RCC 7860 (cell line): ENCODE results near the gene CTSG.
"Not testable (repeated sequence)": the region's sequence is repeated elsewhere in the genome, so short reads cannot be mapped to it uniquely, and the experiment has no call there.

Experiments used
- DNase-seq: peaks from one replicate; pipeline ENCODE4 v3.0.0-alpha.2; 2015; ENCODE audit warnings: low spot score
- FAIRE-seq: peaks from 2 replicates; lab custom pipeline; 2012; peaks lifted over from hg19 to GRCh38; lab: Jason Lieb, UNC

CTSG gene

DNA sequence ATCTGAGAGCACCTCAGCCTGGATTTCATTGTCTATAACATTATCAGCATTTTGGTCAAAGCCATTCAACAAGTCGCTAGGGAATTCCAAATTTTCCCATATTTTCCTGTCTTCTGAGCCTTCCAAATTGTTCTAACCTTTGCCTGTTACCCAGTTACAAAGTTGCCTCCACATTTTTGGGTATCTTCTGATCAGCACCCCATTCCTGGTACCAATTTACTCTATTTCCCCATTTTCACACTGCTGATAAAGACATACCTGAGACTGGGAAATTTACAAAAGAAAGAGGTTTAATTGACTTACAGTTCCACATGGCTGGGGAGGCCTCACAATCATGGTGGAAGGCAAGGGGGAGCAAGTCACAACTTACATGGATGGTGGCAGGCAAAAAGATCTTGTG is 27.0 kb downstream of the CTSG start:
- FAIRE-seq, result not testable (repeated sequence)

DNA sequence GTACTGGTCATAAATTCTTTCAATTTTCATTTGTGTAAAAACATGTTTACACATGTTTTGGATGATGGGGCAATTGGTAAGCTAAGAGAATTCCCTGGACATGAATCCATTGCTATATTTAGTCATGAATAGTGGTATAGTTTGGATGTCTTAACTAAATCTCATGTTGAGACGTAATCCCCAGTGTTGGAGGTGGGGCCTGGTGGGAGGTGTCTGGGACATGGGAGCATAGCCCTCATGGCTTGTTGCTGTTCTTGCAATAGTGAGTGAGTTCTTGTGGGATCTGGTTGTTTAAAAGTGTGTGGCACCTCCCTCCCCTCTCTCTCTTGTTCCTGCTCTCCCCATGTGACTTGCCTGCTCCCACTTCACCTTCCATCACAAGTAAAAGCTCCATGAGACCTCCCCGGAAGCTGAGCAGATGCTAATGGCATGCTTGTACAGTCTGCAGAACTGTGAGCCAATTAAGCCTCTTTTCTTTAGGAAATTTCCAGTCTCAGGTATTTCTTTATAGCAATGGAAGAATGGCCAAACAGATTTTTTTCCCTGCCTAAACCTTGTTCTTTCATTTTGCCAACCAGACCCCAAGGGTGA is 33.6 kb downstream of the CTSG start:
- FAIRE-seq (no peak), DNase-seq (no peak)

More for the DNA sequence above, 27.0 kb downstream of the CTSG start:
- DNase-seq, result not testable (repeated sequence)

DNA sequence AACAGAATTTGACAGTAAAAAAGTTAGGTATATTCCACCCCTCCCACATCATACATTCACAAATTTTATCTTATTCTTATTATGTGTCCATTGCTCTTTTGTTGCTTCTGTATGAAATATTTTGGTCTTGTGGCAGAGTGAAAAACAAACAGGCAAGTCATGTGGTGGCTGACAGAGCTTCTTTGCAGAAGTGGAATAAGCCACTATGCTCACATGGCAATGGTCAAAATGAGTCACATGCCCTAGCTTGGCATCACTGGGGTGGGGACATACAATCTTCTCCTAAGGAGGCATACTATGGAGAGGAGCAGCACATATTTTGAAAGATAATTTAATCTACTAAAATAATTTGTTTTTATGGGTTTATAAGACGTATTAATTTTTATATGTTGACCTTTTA is 40.3 kb downstream of the CTSG start:
- DNase-seq (no peak), FAIRE-seq (no peak)

DNA sequence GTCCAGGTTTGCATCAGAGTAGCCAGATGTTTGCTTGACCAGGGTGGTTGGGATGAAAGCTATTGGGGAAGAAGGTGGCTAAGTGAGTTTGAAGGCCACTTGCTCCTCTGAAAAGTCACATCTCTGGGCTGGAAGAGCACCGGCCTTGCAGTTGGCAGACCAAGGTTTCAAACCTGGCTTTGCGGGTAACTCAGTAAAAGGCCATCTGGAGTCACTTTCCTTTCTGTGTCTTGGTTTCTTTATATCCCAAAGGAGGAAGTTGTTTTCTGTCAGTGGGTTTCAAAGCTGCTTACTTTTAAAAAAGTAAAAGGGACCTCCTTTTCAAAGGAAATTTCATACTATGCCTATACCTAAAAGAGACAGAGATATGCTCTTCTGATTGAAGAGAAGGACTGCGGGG is 41.8 kb downstream of the CTSG start:
- no peak for DNase-seq

DNA sequence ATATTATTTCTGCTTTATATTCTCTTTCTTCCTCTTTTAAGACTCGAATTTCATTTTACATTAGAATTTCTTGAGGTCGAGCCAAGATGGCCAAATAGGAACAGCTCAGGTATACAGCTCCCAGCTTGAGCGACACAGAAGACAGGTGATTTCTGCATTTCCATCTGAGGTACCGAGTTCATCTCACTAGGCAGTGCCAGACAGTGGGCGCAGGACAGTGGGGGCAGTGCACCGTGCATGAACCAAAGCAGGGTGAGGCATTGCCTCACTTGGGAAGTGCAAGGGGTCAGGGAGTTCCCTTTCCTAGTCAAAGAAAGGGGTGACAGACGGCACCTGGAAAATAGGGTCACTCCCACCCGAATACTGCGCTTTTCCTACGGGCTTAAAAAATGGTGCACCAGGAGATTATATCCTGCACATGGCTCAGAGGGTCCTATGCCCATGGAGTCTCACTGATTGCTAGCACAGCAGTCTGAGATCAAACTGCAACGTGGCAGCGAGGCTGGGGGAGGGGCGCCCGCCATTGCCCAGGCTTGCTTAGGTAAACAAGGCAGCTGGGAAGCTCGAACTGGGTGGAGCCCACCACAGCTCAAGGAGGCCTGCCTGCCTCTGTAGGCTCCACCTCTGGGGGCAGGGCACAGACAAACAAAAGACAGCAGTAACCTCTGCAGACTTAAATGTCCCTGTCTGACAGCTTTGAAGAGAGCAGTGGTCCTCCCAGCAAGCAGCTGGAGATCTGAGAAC is 50.0 kb downstream of the CTSG start:
- not testable (repeated sequence) for DNase-seq, FAIRE-seq

More for the DNA sequence above, 41.8 kb downstream of the CTSG start:
- no peak for FAIRE-seq
